ENCODE data around the gene YPEL2.
A peak's percentile ranks its signal among the peaks of the same experiment; 100 is the strongest.

GRCh38 chr17:59329176-59330052 lies 2.0 kb upstream of the YPEL2 start:
- TF ChIP-seq CTCF (IDR thresholded peaks at IDR 0.05; ENCODE audit: low read depth, low read length) (peak; percentile 96), EZH2phosphoT487 (IDR thresholded peaks at IDR 0.05; ENCODE audit: low read depth) (no peak)

Measured in OCI-LY3 (cell line).